HG03571 (cell line): ENCODE results near the gene NPTN.

ENCODE experiments used
- ATAC-seq: cut with Tn5 transposase; IDR thresholded peaks from one replicate; pipeline ENCODE4 v1.9.1; 2021; ENCODE audit not compliant: unreplicated experiment

The NPTN gene

DNA sequence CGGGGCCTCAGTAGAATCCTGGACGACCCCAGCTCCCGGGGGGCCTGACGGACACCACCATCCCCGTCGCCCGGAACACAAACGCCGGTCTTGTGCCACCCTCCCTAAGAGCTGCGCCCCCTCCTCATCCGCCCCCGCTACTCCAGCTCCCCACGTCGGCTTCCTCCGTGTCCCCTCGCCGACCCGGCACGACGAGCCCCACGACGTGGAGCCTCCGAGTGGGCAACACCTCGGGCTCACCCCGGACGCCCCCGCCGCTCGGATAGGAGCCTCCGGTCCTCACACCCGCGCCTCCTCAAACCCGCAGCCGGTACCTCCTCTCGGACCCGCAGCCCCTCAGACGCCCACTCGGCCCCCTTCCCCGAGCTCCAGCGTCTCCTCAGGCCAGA is 525 bp downstream of the NPTN start:
- no peak for ATAC-seq

DNA sequence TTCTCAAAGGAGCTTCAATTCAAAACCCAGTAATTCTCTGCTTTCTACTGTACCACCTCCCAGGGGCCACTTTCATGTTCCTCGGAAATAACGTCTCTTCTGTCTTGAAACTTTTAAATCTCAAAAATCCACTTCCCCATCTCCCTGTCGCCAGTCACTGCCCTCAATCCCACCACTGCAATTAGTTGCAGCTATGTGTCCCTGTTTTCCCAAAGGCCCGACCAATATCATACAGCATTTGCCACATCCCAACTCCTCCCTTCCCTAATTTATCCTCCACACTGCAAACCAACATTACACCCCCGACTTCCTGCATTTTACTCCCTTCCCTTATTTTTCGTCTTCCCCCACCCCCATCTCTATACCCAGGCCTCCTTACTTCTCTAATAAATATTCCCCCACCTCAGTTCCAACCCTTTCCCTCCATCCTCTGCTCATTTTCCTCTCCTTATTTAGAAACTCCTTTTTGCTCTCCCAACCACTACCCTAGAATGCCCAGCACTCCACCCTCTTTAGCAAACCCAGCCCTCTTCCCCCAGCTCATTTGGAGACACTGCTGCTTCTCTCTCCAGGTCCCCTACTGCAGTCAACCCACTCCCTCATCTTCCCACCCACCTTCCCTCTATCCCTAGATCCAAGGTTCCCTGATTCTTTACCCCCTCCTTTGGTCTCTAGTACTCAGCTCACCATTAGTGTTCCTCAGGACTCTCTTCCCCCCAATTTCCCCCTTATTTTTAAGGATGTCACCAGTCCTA is 1.1 kb downstream of the NPTN start:
- no peak for ATAC-seq

DNA sequence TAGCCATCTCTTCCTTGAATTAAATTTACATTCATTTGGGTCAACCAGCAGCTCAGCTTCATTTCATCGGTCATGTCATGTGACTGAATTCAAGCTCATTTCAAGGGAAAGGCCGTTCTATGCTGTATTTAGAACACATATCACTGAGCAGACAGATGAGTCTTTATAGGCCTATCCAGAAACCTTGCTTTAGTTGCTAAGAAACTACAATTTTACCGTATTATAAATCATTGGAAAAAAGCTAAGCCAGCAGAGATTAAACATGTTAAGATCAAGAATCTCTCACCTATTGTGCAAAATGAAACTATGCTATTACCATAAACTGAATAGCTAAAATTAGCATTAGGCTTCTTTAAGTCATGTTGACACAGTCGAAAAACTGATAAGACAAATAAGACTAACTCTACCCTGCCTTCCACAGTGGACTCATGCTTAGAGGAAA is 2.2 kb downstream of the NPTN start:
- ATAC-seq = no peak

DNA sequence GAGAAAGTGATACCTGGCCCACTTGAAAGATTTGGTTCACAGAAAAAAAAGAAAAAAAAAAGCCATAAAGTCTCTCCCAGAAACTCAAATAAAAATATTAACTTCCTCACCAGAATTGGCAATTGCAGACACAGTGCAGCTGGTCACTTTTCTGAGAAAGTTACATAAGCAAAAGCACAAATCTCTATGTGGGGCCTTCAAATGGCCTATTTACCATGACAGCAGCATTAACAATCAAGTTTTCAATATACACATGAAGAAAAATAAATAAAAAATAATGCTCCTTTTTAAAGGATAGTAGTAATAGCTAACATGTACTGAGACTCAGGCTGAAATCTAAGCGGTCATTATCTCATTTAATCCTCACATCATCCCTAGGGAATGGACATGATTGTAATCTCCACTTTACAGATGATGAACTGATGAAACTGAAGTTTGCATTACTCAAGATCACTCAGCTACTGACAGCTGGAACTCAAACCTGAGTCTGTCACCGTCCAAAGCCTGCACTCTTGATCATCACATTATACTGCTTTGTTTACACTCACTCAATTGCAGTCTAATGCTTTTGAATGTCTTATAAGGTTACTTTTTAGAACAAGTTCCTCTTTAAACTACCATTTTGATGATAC is 3.3 kb downstream of the NPTN start:
- no peak for ATAC-seq

DNA sequence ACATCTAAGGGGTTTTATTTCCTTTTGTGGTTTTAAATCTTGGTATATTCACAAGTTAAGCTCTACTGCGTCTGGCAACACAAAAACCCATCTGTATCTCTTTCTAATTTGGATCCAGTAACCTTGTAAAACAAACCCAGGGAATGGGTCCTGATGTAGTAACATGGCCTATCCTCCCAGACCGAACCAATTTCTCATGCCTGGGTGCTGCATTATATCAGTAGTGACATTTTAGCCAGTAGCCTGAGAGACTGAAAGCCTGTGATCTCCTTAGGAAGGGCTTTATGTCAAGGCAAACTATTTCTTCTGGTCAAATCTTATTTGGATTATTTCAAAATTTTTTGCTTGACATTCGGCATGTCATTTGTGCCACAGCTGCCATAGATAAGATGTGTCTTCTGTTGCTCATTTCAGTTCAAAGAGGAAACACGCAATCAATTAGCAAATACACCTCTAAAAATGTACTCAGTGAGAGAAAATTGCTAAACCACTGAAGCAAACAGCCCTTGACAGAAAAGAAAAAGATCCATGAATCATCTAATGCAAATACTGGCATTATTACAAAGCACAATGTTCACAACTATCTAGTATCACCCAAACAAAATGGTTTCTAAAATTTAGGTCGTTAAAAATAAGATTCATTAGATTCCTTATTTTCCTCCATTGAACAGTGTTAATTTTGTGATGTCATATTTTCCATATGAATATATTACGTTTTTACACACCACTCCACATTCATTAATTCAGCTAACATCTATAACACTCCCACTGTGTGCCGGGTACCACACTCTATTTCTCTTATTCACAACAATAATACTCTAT is 4.0 kb downstream of the NPTN start:
- ATAC-seq = no peak

DNA sequence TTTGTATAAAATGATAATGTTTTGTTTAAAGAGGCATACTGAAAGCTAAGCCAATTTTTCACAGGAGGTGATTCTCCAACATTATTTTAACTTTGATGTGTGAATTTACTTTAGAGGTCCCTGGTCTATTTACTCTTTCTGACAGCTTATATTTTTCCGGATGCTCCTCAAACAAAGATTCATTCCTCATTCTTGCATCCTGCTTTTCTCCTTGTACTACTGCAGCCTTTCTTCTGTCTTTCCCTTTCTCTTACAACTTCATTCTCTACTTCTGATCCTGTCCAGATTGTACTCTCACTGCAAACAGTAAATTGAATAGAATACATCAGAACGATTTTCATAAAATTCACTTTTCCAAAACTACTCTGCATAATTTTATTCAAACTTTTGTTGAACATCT is 5.1 kb downstream of the NPTN start:
- ATAC-seq = no peak

DNA sequence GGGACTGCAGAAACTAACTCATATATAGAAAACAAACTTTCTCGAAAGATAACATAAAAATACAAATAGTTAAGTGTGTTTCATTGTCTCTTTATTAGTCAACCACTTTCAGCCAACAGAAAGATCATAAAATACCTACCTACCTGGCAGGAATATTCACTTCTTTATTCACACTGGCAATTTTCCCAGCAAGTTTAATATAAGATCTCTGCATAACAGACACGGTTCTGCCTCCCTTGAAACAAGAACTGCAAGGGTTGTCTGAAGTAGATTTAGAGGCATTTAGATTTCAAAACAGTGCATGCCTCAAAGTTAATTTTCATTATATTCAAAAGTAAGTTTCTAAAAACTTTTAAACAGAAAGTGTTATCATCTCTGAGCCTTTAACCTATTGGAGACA is 7.1 kb downstream of the NPTN start:
- no peak for ATAC-seq

DNA sequence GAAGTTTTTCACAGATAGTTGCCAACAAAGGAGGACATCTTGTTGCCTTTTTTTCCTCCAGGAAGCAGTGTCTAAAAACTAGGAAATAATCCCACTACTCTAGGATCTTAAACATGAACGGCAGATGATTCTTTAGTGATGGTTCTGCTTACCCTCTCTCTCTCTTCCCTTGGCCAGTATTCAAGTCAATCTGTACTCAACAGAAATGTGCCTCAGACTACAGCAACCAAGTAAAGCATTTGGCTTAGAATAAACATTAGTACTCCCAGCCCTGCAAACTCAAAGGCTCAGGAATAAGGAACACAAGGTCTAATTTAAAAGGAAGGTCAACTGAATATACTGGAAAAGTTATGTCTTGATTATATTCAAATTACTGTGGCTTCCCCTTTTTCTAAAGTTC is 8.7 kb downstream of the NPTN start:
- no peak for ATAC-seq

DNA sequence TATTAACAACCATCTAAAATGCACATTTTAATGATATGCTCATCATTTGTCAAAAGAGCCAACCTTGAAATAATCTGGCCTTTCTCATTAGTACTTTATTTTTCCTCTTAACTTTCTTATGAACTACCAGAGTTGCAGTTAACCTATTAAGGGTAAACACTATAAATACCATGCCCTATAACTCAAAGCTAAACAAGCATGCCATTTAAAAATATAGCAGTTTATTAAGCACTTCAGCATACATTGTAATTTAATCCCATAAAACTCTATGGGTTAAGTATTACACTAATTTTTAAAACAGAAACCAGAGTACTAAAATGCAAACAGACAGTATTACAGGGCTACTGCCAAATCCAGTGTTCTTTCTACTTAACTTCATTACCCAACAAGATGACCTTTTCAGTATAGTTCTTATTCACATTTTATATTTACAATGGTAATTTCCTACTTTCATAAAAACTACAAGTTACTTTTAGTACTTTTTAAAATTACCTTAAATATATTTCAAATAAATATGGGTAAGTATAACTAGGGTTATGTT is 11.8 kb downstream of the NPTN start:
- no peak for ATAC-seq

DNA sequence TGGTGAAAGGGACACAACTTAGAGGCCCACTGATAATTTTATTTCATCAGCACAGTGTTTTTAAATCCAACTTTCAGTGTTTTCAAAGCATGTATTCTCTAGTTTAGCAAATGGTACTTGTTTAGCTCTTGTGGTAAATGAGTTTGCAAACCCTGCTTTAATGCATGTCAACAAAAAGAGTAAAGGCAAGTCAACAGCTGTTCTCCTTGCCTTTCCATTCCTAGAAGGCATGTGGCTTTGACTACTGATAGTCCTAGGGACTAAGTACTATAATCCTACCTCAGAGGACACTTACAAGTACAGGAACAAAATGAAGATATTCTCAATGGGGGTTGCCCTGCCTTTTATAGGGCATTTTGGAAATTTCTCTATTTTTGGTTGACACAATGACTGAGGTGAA is 13.1 kb downstream of the NPTN start:
- no peak for ATAC-seq

DNA sequence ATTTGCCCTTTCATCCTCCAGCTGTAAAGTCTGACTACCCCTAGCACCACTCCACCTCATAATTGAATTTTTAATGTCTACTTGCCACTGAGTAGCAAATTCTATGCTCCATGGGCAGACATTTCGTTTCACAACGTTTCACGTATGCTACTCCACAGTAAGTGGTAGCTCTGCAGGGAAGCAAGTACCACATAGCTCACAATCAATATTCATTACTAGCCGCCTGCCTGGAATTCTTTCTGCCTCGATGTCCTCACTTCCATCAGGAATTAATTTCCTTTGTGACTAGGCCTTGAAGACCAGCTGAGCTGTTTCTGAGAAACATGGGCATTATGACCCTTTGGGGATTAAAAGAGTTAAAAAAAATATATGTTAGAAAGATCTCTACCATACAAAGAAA is 15.3 kb downstream of the NPTN start:
- ATAC-seq = no peak

DNA sequence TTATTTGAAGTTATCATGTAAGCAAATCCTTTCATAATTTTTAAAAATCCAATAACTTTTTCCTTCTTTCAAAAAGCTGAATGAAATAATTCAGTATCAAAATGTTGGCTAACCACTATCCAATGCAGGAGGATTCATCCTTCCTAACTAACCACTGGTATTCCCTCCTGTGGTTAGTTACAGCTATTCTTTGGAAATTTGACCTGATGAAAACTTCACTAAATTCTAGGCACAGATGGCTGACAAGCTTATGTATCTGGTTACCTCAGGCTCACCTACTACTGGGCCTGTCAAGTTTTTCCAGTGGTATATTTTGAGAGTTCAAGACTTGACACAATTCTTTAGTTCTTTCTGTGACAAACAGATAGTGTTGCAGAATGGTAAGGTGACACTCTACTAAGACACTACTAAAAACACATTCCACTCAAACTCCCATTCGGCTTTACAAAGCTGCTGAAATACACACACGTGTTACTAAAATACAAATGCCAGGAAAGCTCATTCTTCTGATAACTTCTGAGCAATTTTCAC is 15.8 kb downstream of the NPTN start:
- ATAC-seq = no peak

DNA sequence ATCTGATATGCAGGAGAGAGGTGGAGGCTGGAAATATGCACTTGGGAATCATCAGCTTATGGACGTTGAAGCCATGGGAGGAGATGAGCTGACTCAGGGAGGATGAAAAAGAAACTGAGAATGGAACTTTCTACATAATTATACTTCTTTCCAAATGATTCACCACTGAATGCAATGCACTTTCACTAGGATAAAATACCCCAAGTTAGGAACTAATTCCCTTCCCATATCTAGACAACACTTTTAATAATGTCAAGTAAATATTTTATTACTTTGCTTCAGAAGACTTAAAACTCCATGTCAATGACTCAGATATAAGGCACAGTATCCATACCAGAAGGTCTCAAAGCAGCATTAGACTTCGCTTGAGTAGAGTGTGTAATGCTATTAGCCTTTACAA is 24.2 kb downstream of the NPTN start:
- no peak for ATAC-seq

DNA sequence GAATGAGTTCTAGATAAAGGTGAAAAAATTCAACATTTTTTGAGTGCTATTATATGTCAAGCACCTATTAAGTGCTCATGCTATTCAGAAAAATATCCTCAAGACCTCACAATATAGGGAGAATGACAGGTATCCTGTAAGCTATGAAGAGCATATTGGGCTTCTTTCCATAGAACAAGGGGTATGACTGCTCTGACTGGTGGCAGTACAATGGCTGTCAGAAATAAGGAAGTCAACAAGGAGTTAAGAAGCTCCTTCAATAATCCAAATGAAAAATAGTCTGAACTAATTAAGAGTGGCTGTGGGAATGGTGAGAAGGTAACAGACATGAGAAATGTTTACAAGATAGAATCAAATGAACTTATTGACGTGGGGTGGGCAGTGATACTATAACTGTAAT is 24.7 kb downstream of the NPTN start:
- ATAC-seq = no peak

DNA sequence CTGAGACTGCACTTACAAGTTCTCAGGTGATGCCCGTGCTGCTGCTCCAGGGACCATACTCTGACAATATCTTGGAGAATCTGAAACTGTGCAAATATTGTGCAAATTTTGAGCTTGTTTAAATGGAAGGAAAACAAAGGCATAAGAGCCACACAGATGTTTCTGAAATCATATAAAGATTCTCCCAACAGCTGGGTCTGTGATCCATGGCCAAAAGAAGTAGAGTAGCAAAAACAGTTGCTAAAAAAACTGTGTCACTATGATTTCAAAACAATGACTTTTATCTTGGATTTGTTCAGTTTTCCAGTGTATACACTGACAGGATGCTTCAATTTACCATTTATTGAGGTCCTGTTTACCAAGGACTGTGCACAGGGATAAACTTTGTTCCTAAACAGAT is 25.3 kb downstream of the NPTN start:
- no peak for ATAC-seq

DNA sequence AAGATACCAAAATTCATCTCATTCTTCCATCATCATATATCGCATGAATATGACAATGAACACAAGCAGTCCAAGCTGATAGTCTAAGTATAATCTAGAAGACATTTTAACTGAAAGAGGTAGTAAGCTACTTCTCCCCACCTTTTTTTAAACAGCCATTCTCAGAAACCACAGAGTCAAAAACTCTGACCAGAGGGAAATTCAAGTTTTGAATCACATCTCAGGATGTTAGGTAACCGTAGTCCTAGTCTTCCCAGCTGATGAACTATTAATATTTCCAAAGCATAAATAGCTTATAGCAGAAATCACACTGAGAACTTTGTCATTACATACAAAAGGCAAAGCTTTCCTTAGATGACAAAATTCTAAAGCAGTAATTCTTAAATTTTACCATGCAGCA is 25.8 kb downstream of the NPTN start:
- ATAC-seq = no peak

DNA sequence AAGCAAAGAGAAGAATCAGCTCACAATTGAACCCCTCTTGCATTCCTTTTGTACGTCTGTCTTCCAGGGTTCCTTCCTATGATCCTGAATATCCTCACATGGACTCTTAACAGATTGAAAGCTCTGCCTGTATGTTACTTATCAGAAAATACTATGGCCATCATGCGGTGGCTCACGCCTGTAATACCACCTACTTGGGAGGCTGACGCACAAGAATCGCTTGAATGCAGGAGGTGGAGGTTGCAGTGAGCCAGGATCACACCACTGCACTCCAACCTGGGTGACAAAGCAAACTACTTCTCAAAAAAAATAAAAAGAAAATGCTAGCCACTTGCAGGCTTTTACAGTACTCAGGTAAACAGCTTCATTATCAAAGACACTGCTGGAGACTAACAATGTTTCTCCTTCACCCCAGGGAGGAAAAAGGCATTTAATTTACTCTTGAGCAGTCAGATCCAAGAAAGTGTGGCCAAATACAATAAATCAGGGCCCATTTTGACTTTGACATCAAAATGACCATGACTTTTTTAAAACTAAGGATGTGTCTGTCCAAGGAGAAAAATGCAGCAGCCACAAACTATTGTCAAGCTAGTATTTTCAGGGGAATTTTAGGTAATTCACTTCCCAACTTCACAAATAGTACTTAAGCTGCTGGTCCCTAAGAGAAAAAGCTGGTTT is 27.3 kb downstream of the NPTN start:
- ATAC-seq = no peak

DNA sequence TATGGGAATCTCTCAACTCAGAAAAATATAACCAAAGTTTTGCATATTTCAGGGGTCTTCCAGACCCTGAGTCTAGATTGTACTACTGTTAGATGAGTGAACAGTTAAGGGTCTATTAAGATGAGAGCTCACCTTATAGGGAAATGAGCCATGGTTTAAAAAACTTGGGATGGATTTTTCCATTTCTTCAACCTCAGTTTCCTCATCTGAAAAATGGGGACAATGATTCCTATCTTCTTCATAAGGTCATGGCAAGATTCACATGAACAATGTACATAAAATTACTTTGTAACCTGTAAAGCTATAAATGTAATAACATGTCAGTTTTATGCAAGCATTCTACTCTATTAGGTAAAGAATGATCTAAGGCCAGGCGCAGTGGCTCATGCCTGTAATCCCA is 28.7 kb downstream of the NPTN start:
- no peak for ATAC-seq

DNA sequence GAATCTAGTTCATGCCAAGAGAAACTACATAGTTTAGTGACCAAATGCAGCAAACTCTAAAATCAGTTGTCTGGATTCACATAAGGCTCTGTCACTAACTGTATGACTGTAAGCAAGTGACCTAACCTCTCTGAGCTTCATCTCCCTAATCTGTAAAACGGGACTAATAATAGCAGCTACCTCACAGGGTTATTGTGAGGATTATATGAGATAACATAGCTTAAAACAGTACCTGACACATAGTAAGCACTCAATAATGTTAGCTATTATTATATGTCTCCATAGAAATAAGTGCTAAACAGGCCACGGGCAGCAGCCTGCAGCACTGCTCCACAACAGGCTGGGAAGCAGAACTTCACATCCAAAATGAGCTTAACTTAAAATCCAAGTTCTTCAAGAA is 30.2 kb downstream of the NPTN start:
- ATAC-seq = no peak

DNA sequence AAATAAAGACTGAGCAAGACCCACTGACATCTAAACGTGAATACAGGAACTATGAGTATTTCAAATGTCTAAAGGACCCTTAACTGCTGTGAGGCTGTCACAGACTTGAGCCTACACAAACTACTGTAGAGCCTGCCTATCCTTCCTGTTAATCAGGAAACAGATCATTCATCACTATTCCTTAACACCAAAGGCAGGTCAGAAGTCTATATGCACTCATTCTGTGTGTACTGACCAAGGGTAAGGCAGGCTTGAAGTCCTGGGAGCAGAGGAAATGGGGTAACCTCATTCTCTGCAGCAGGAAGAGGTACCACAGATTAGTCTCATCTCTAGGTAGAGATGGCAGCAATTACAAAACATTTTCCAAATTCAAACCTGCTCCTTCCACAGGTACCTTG is 30.7 kb downstream of the NPTN start:
- ATAC-seq = no peak
